Esophagus squamous epithelium (tissue), 4 donors: ENCODE data around the gene CACNA1B.

Experiments used
- POLR2A ChIP-seq, 4 donors: fragments of 450-650 bp; IDR thresholded peaks; one replicate each; pipeline ENCODE4 v1.6.1; 2017; ENCODE audit warnings: antibody characterized with exemption in 4 of 4, mild to moderate bottlenecking in 4 of 4, moderate library complexity in 3 of 4
- TF ChIP-seq, protein P1 (sequence below), 6 experiments: fragments of 450-650 bp in 4 of 6; fragments of 200-600 bp in 2 of 6; sonication (generic) in 2 of 6; IDR thresholded peaks; one replicate each; pipeline ENCODE4 v1.5.1; 2016 to 2019; ENCODE audit warnings: antibody characterized with exemption in 6 of 6, mild to moderate bottlenecking in 4 of 6, moderate library complexity in 4 of 6

DNA sequence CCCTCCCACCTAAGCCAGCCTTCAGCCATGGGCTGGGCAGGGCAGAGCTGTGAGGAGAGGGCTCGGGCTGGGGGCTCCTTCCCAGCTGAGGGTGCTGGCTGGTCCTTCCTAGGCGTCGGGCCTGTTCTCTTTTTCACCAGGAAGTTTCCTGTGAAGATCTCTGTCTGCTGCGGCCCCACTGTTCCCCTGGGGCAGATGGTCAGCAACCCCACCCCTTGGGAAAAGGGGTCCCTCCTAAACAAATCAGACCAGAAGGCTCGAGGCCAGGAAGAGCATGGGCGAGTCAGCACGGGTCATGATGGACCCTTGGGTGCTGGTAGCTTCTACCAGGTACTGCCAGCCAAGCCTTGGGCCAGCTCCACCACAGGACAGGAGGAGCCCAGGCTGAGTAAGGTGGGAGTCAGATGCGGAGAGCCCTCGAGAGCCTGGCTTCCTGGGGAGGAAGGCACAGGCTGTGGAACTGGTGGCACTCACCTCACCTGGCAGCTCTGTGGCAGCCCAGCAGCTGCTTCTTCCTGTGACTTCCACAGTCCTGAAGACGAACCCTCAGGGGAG lies 3.5 kb downstream of the CACNA1B start:
- TF ChIP-seq, protein P1, sequence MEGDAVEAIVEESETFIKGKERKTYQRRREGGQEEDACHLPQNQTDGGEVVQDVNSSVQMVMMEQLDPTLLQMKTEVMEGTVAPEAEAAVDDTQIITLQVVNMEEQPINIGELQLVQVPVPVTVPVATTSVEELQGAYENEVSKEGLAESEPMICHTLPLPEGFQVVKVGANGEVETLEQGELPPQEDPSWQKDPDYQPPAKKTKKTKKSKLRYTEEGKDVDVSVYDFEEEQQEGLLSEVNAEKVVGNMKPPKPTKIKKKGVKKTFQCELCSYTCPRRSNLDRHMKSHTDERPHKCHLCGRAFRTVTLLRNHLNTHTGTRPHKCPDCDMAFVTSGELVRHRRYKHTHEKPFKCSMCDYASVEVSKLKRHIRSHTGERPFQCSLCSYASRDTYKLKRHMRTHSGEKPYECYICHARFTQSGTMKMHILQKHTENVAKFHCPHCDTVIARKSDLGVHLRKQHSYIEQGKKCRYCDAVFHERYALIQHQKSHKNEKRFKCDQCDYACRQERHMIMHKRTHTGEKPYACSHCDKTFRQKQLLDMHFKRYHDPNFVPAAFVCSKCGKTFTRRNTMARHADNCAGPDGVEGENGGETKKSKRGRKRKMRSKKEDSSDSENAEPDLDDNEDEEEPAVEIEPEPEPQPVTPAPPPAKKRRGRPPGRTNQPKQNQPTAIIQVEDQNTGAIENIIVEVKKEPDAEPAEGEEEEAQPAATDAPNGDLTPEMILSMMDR (IDR thresholded peaks at IDR 0.05) = no peak
- TF ChIP-seq POLR2A (IDR thresholded peaks at IDR 0.05) = no peak
